SK-N-SH (cell line): Measurements from ENCODE around the gene DPH6.

Experiments
- CTCF ChIP-seq: fragments of 200-600 bp; sonication (generic); IDR thresholded peaks from 2 replicates; pipeline ENCODE4 v1.6.1; 2017; ENCODE audit warnings: antibody characterized with exemption, mild to moderate bottlenecking, moderate library complexity
- EP300 ChIP-seq, 2 experiments: IDR thresholded peaks; 2 replicates each; pipeline versions ENCODE4 v1.4.0 to v1.6.1; 2012; ENCODE audit warnings: borderline replicate concordance in 1 of 2, low read depth in 1 of 2, low read length in 1 of 2
- IRF3 ChIP-seq: fragments of 150-350 bp; IDR thresholded peaks from 2 replicates; pipeline ENCODE4 v1.6.1; 2016; ENCODE audit warnings: mild to moderate bottlenecking, low read depth, low read length
- MAX ChIP-seq: IDR thresholded peaks from 2 replicates; pipeline ENCODE4 v1.4.0; 2012; ENCODE audit warnings: low read depth
- MEF2A ChIP-seq: IDR thresholded peaks from 2 replicates; pipeline ENCODE4 v1.4.0; 2012; ENCODE audit warnings: low read depth, borderline replicate concordance
- PBX3 ChIP-seq: IDR thresholded peaks from 2 replicates; pipeline ENCODE4; 2012
- POLR2AphosphoS5 ChIP-seq: IDR thresholded peaks from 2 replicates; pipeline ENCODE4 v1.6.1; 2012; ENCODE audit warnings: low read depth, low read length
- RAD21 ChIP-seq: IDR thresholded peaks from 2 replicates; pipeline ENCODE4 v1.6.1; 2012; ENCODE audit warnings: mild to moderate bottlenecking, low read length
- RFX5 ChIP-seq: IDR thresholded peaks from 2 replicates; pipeline ENCODE4 v1.6.1; 2012; ENCODE audit warnings: mild to moderate bottlenecking, improper control_type of control experiment, low read length
- RXRA ChIP-seq: IDR thresholded peaks from 2 replicates; pipeline ENCODE4 v1.4.0; 2012; ENCODE audit warnings: low read depth, mild to moderate bottlenecking, borderline replicate concordance
- TEAD4 ChIP-seq: IDR thresholded peaks from 2 replicates; pipeline ENCODE4 v1.4.0; 2012; ENCODE audit warnings: mild to moderate bottlenecking, borderline replicate concordance; ENCODE audit not compliant: insufficient read depth
- USF1 ChIP-seq: IDR thresholded peaks from 2 replicates; pipeline ENCODE4 v1.4.0; 2012; ENCODE audit warnings: low read depth, borderline replicate concordance
- USF2 ChIP-seq: fragments of 150-350 bp; IDR thresholded peaks from 2 replicates; pipeline ENCODE4 v1.6.1; 2017; ENCODE audit warnings: antibody characterized with exemption, low read length, low read depth, borderline replicate concordance
- TF ChIP-seq, protein P1 (sequence below): IDR thresholded peaks from 2 replicates; pipeline ENCODE4 v1.6.1; 2012; ENCODE audit warnings: mild to moderate bottlenecking, low read depth, low read length, moderate library complexity

DNA sequence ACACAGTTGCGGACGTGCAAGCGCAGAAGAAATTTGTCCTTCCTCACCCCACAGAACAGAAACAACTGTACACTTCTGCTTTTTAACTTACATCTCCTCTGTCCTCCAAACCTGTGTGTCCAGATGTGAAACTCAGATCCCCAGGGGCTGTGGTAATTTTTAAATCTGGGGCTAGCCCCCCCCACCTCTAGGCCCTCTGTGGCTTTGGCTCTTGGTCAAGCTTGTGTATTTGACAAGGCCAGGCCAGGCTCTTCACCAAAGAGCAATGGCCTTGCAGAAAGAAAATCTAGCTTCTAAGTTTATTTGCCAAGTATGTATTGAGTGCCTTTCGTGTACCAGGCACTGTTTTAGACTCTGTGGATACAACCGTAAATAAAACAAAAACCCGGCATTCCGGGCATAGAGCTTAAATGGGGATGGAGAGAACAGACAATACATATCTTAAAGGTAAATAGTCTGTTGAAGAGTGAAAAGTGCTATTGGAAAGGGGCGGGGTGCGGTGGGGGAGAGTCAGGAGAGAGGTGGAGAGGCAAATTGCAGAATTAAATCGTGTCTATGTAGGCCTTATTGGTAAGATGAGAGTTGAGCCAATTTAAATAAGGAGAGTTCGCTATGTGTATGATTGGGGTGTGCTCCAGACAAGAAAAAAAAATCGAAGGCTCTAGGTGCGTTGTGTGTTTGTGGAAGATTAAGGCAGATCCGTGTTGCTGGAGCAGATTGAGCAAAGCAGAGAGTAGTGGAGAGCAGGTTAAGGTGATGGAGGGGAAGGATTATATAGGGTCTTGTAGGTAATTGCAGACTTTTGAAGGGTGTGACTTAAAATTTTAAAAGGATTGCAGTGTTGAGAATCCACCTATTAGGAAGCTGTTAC, 781 bp upstream of the DPH6 start:
- no peak for TF ChIP-seq EP300 (IDR thresholded peaks at IDR 0.05; ENCODE audit: borderline replicate concordance in 1 of 2, low read depth in 1 of 2, low read length in 1 of 2)
- TF ChIP-seq CTCF: no peak
- no peak for TF ChIP-seq USF1
- TF ChIP-seq POLR2AphosphoS5: no peak
- TF ChIP-seq MEF2A: no peak
- TF ChIP-seq, protein P1, sequence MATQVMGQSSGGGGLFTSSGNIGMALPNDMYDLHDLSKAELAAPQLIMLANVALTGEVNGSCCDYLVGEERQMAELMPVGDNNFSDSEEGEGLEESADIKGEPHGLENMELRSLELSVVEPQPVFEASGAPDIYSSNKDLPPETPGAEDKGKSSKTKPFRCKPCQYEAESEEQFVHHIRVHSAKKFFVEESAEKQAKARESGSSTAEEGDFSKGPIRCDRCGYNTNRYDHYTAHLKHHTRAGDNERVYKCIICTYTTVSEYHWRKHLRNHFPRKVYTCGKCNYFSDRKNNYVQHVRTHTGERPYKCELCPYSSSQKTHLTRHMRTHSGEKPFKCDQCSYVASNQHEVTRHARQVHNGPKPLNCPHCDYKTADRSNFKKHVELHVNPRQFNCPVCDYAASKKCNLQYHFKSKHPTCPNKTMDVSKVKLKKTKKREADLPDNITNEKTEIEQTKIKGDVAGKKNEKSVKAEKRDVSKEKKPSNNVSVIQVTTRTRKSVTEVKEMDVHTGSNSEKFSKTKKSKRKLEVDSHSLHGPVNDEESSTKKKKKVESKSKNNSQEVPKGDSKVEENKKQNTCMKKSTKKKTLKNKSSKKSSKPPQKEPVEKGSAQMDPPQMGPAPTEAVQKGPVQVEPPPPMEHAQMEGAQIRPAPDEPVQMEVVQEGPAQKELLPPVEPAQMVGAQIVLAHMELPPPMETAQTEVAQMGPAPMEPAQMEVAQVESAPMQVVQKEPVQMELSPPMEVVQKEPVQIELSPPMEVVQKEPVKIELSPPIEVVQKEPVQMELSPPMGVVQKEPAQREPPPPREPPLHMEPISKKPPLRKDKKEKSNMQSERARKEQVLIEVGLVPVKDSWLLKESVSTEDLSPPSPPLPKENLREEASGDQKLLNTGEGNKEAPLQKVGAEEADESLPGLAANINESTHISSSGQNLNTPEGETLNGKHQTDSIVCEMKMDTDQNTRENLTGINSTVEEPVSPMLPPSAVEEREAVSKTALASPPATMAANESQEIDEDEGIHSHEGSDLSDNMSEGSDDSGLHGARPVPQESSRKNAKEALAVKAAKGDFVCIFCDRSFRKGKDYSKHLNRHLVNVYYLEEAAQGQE: no peak
- no peak for TF ChIP-seq RAD21
- TF ChIP-seq PBX3: no peak
- no peak for TF ChIP-seq TEAD4
- TF ChIP-seq USF2: no peak
- TF ChIP-seq RFX5: no peak
- no peak for TF ChIP-seq RXRA
- TF ChIP-seq MAX: no peak
- TF ChIP-seq IRF3: no peak
